Measurements from ENCODE around the gene ANO6. TPM values are rescaled to one million over a fixed set of nuclear protein-coding genes. Genes with fewer than 3 reads are reported as not detected.

Gene ANO6
- total and polyA plus RNA-seq, 2 of the 4 experiments (the other 2 are of a cell fraction): 21.6 to 41.0 TPM

DNA sequence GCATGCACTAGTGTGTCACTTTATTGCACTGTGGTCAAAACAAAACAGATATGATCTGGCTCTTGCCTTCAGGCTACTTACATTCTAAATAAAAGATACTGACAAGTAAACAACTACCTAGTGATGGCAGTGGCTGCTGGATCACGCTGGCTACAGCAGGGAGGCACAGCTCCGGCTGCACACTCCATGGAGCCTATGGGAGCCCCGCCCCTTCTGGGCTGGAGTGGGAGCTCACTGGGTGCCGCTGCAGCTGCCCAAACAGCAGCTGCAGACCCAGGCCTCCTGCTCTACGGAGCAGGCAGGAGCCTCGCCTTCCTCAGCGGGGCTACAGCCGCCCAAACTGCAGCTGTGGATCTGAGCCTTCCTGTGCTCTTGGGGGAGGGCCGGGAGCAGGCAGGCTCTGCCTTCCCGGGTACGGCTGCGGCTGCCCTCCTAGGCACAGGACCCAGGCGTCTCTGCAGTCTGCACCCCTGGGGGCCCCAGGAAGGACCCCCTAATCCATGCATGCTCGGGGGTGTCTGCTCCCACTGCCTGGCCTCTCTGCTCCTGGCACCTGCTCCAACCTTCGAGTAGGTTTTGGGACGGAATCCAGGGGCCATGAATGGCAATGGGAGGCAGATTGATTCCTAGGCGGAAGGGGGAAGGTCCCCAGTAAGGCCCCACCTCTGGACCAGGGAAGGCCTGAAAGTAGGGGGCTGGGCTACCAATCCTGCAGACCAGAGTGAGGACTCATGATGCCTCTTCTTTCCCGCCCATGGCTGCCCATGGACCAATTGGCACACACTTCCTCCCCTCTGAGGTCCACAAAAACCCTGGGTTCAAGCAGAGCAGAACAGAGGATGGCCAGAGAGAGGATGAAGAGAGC lies 253.1 kb downstream of the ANO6 start:
- ATAC-seq (ENCODE audit: low read depth) (no peak), DNase-seq (no peak)
- Histone ChIP-seq H4K5ac (ENCODE audit: low read depth, low read length) (no peak overlapping the region), H3K23ac (ENCODE audit: low read depth, low read length) (no peak overlapping the region), H3K4me3 (ENCODE audit: insufficient read depth, low read depth, low read length) (no peak overlapping the region), H3K4me2 (ENCODE audit: low read depth, low read length) (no peak overlapping the region), H3K79me1 (ENCODE audit: low read depth in 1 of 2, low read length in 2 of 2) (no peaks in the 10 kb centered on the region), H3K18ac (ENCODE audit: low read depth, low read length) (no peak overlapping the region), H3K36me3 (ENCODE audit: control insufficient read depth, insufficient read depth, low read length) (no peaks in the 10 kb centered on the region), H3K4ac (ENCODE audit: low read depth, low read length) (no peak overlapping the region), H3K9me1 (ENCODE audit: insufficient read depth, low read length) (no peaks in the 10 kb centered on the region), H3K27me3 (ENCODE audit: control insufficient read depth, insufficient read depth, low read length) (peaks cover 3% of the 10 kb centered on the region; the same call in 1 of the 2 replicates), H2BK120ac (ENCODE audit: low read depth, low read length) (no peak overlapping the region), H4K8ac (ENCODE audit: low read depth in 2 of 2, low read length in 2 of 2) (no peak overlapping the region), H3K27ac (ENCODE audit: insufficient read depth, low read length) (no peak overlapping the region), H3K4me1 (ENCODE audit: control insufficient read depth, insufficient read depth, low read length) (no peaks in the 10 kb centered on the region), H4K20me1 (ENCODE audit: insufficient read depth, low read length) (no peaks in the 10 kb centered on the region), H2AK5ac (ENCODE audit: low read depth, low read length) (no peak overlapping the region), H3K9ac (ENCODE audit: low read depth, low read length) (no peak overlapping the region), H4K91ac (ENCODE audit: insufficient read depth, low read depth, low read length) (no peak overlapping the region), H3K56ac (ENCODE audit: extremely low read depth, insufficient read depth, low read length) (no peak overlapping the region), H3K9me3 (ENCODE audit: control insufficient read depth, insufficient read depth, low read length) (no peaks in the 10 kb centered on the region), H2BK20ac (ENCODE audit: low read depth, low read length) (no peak overlapping the region), H2AFZ (replicated peaks; ENCODE audit: low read length, poor library complexity) (no peak overlapping the region), H2BK5ac (ENCODE audit: low read depth, low read length, poor library complexity, severe bottlenecking) (no peak overlapping the region), H2BK15ac (ENCODE audit: low read depth, low read length) (no peak overlapping the region), H2AK9ac (replicated peaks; ENCODE audit: low read depth, low read length, poor library complexity) (no peak overlapping the region), H3K14ac (replicated peaks; ENCODE audit: low read depth, low read length) (no peak overlapping the region)
- dilution Hi-C loops (cut with HindIII; ENCODE audit: low sequenced_read_pairs, unreplicated experiment) (no loop called here), in situ Hi-C loops (cut with MboI; ENCODE audit: low sequenced_read_pairs) (no loop called here), intact Hi-C loops (cut with micrococcal nuclease) (no loop called here)
- TF ChIP-seq FOS (IDR thresholded peaks at IDR 0.05; ENCODE audit: low read depth, low read length): no peak
- TF ChIP-seq RFX5 (IDR thresholded peaks at IDR 0.05; ENCODE audit: low read depth, low read length): no peak
- no peak for TF ChIP-seq SMC3 (IDR thresholded peaks at IDR 0.05; ENCODE audit: low read depth, low read length)
- ChIA-PET CTCF (no interaction called here), POLR2A (ENCODE audit: unreplicated experiment) (no interaction called here)
- 80% methylated on average over 9 of the region's 18 CpGs; no CpG with 5 or more reads in 1 of the 2 experiments for WGBS, 2 experiments (ENCODE audit: extremely low coverage in 2 of 2, insufficient read length in 1 of 2)
- no TSS peak for BruUV-seq (replicated peaks)

All from IMR-90 (cell line).